ENCODE measurements around the gene CYS1. TPM values are rescaled to one million over a fixed set of nuclear protein-coding genes. Genes with fewer than 3 reads are reported as not detected.
A peak's percentile ranks its signal among the peaks of the same experiment; 100 is the strongest.

The CYS1 gene
- total RNA-seq, 1 experiment from 2014 or later = not detected

- H3K9me3 ChIP-seq (replicated peaks) = no peaks in the 10 kb centered on the region; the same call in none of the 2 replicates
- peaks cover 17% of the 10 kb centered on the region for H3K27me3 ChIP-seq
- peaks cover 5% of the 10 kb centered on the region; the same call in 1 of the 2 replicates for H3K4me1 ChIP-seq
- no peak overlapping the region for H3K27ac ChIP-seq
- DNase-seq = no peak
- no peaks in the 10 kb centered on the region for H3K36me3 ChIP-seq
- H3K4me3 ChIP-seq = no peak overlapping the region
Measured at GRCh38 chr2:10071595-10071994, 8.6 kb downstream of the CYS1 start.

GRCh38 chr2:10071176-10071575 is 9.0 kb downstream of the CYS1 start:
- DNase-seq = no peak
- no peaks in the 10 kb centered on the region; the same call in none of the 2 replicates for H3K9me3 ChIP-seq (replicated peaks)
- H3K27me3 ChIP-seq = peaks cover 17% of the 10 kb centered on the region
- no peak overlapping the region for H3K4me3 ChIP-seq
- no peaks in the 10 kb centered on the region for H3K36me3 ChIP-seq
- peaks cover 5% of the 10 kb centered on the region; the same call in 1 of the 2 replicates for H3K4me1 ChIP-seq
- no peak overlapping the region for H3K27ac ChIP-seq

- H3K36me3 ChIP-seq = no peaks in the 10 kb centered on the region
- no peak overlapping the region for H3K4me3 ChIP-seq
- H3K27me3 ChIP-seq = no peaks in the 10 kb centered on the region; the same call in 1 of the 2 replicates
- no peaks in the 10 kb centered on the region; the same call in none of the 2 replicates for H3K9me3 ChIP-seq (replicated peaks)
- DNase-seq = no peak
- no peaks in the 10 kb centered on the region for H3K4me1 ChIP-seq
- no peak overlapping the region for H3K27ac ChIP-seq
Measured at GRCh38 chr2:10067881-10068280, 12.3 kb downstream of the CYS1 start.

GRCh38 chr2:10067330-10067729 is 12.9 kb downstream of the CYS1 start:
- H3K4me1 ChIP-seq = no peaks in the 10 kb centered on the region
- no peak for DNase-seq
- H3K9me3 ChIP-seq (replicated peaks) = no peaks in the 10 kb centered on the region; the same call in none of the 2 replicates
- H3K36me3 ChIP-seq = no peaks in the 10 kb centered on the region
- H3K4me3 ChIP-seq = no peak overlapping the region
- H3K27ac ChIP-seq = no peak overlapping the region
- H3K27me3 ChIP-seq = no peaks in the 10 kb centered on the region

GRCh38 chr2:10065773-10066055 is 14.5 kb downstream of the CYS1 start:
- H3K4me3 ChIP-seq = no peak overlapping the region
- DNase-seq = no peak
- no peak overlapping the region for H3K27ac ChIP-seq
- H3K4me1 ChIP-seq = peaks cover 3% of the 10 kb centered on the region; the same call in 1 of the 2 replicates
- H3K27me3 ChIP-seq = no peaks in the 10 kb centered on the region
- H3K36me3 ChIP-seq = no peaks in the 10 kb centered on the region
- no peaks in the 10 kb centered on the region; the same call in none of the 2 replicates for H3K9me3 ChIP-seq (replicated peaks)

GRCh38 chr2:10064932-10065772 is 15.1 kb downstream of the CYS1 start:
- Histone ChIP-seq H3K9me3 (replicated peaks) (no peaks in the 10 kb centered on the region; the same call in none of the 2 replicates), H3K27ac (no peak overlapping the region), H3K27me3 (no peaks in the 10 kb centered on the region), H3K4me1 (peaks cover 9% of the 10 kb centered on the region), H3K4me3 (no peak overlapping the region), H3K36me3 (no peaks in the 10 kb centered on the region)
- DNase-seq = no peak

- H3K9me3 ChIP-seq (replicated peaks) = no peaks in the 10 kb centered on the region; the same call in none of the 2 replicates
- no peak overlapping the region for H3K27ac ChIP-seq
- no peaks in the 10 kb centered on the region for H3K36me3 ChIP-seq
- no peaks in the 10 kb centered on the region for H3K27me3 ChIP-seq
- H3K4me3 ChIP-seq = no peak overlapping the region
- DNase-seq = no peak
- peaks cover 15% of the 10 kb centered on the region for H3K4me1 ChIP-seq
Measured at GRCh38 chr2:10063566-10063965, 16.6 kb downstream of the CYS1 start.

GRCh38 chr2:10062931-10063365 is 17.3 kb downstream of the CYS1 start:
- Histone ChIP-seq H3K36me3 (no peaks in the 10 kb centered on the region), H3K27ac (no peak overlapping the region), H3K4me1 (peaks cover 15% of the 10 kb centered on the region), H3K9me3 (replicated peaks) (no peaks in the 10 kb centered on the region; the same call in none of the 2 replicates), H3K4me3 (no peak overlapping the region), H3K27me3 (no peaks in the 10 kb centered on the region)
- DNase-seq = no peak

- peaks cover 23% of the 10 kb centered on the region for H3K4me1 ChIP-seq
Measured at GRCh38 chr2:10061221-10061925, 18.8 kb downstream of the CYS1 start.

GRCh38 chr2:10059552-10060335 is 20.5 kb downstream of the CYS1 start:
- Histone ChIP-seq H3K36me3 (no peaks in the 10 kb centered on the region), H3K9me3 (replicated peaks) (no peaks in the 10 kb centered on the region), H3K27ac (no peak overlapping the region), H3K4me3 (no peak overlapping the region), H3K4me1 (peaks cover 23% of the 10 kb centered on the region), H3K27me3 (no peaks in the 10 kb centered on the region)
- no peak for DNase-seq

More at GRCh38 chr2:10061221-10061925, 18.8 kb downstream of the CYS1 start:
- Histone ChIP-seq H3K9me3 (replicated peaks) (no peaks in the 10 kb centered on the region), H3K36me3 (no peaks in the 10 kb centered on the region), H3K27ac (no peak overlapping the region), H3K27me3 (no peaks in the 10 kb centered on the region), H3K4me3 (no peak overlapping the region)
- no peak for DNase-seq

GRCh38 chr2:10059016-10059351 is 21.2 kb downstream of the CYS1 start:
- Histone ChIP-seq H3K27ac (no peak overlapping the region), H3K4me3 (no peak overlapping the region), H3K27me3 (peaks cover 4% of the 10 kb centered on the region), H3K36me3 (no peaks in the 10 kb centered on the region), H3K4me1 (peaks cover 23% of the 10 kb centered on the region), H3K9me3 (replicated peaks) (no peaks in the 10 kb centered on the region)
- DNase-seq = no peak

GRCh38 chr2:10058251-10059015 is 21.8 kb downstream of the CYS1 start:
- no peak for DNase-seq
- Histone ChIP-seq H3K27ac (no peak overlapping the region), H3K9me3 (replicated peaks) (no peaks in the 10 kb centered on the region), H3K4me1 (peaks cover 23% of the 10 kb centered on the region), H3K4me3 (no peak overlapping the region), H3K27me3 (peaks cover 9% of the 10 kb centered on the region), H3K36me3 (no peaks in the 10 kb centered on the region)

GRCh38 chr2:10057231-10058107 is 22.7 kb downstream of the CYS1 start:
- Histone ChIP-seq H3K27me3 (peaks cover 16% of the 10 kb centered on the region), H3K4me3 (peak overlapping the region; percentile 39), H3K27ac (no peak overlapping the region), H3K36me3 (no peaks in the 10 kb centered on the region), H3K4me1 (peaks cover 23% of the 10 kb centered on the region), H3K9me3 (replicated peaks) (no peaks in the 10 kb centered on the region)
- peak; percentile 73 to 78 for DNase-seq

Data from SJCRH30 (cell line).